ENCODE data around the gene SLC4A3.

DNA sequence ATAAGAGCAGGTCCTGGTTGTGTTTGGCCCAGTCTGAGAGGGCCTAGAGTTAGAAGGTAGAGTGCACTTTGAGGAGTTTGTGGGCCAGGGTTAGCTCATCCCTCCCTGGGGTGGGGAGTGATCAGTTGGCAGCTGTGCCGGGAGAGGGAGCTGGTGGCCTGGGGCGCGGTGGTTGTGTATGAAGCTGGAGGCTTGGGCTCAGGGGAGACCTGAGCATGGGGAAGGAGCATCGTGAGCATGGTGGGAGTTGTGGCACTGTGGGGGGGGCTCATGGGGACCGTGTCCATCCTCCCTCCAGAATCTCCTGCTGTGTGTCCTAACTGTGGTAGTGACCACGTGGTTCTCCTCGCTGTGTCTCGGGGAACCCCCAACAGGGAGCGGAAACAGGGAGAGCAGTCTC, 16.1 kb upstream of the SLC4A3 start:
- TF ChIP-seq, protein P1, sequence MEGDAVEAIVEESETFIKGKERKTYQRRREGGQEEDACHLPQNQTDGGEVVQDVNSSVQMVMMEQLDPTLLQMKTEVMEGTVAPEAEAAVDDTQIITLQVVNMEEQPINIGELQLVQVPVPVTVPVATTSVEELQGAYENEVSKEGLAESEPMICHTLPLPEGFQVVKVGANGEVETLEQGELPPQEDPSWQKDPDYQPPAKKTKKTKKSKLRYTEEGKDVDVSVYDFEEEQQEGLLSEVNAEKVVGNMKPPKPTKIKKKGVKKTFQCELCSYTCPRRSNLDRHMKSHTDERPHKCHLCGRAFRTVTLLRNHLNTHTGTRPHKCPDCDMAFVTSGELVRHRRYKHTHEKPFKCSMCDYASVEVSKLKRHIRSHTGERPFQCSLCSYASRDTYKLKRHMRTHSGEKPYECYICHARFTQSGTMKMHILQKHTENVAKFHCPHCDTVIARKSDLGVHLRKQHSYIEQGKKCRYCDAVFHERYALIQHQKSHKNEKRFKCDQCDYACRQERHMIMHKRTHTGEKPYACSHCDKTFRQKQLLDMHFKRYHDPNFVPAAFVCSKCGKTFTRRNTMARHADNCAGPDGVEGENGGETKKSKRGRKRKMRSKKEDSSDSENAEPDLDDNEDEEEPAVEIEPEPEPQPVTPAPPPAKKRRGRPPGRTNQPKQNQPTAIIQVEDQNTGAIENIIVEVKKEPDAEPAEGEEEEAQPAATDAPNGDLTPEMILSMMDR (optimal IDR thresholded peaks at IDR 0.05 in 1 of 3, IDR thresholded peaks at IDR 0.05 in 1 of 3, conservative IDR thresholded peaks at IDR 0.05 in 1 of 3; ENCODE audit: extremely low read depth in 1 of 3, insufficient read depth in 2 of 3, low read length in 3 of 3) = no peak
- no peak for TF ChIP-seq EZH2 (IDR thresholded peaks at IDR 0.05; ENCODE audit: low read length)
